ENCODE measurements around the gene UBXN11. TPM values are rescaled to one million over a fixed set of nuclear protein-coding genes. Genes with fewer than 3 reads are reported as not detected.

UBXN11 gene
- polyA plus RNA-seq, 1 of the 3 experiments (the other 2 are of a cell fraction): 30.6 TPM

DNA sequence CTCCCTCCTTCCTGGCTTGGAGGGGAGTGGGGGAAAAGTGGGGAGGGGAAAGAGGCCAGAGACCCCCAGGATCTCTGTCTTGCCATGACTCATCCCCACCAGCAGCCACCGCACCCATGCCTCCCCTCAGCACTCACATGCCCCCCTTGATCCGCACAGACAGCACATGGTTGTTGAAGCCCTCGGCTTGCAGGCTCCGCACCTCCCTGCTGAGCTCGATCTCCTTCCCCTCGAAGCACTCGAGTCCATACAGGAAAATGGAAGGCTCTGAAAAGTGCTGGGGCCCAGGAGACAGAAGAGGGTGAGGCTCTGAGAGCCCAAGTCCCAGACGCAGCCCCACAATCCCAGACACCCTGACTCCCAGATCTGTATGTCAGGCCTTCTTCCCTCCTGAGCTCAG lies 22.2 kb upstream of the UBXN11 start:
- Histone ChIP-seq H3K4me2 (no peak overlapping the region), H3K9me2 (no peaks in the 10 kb centered on the region), H3K27me3 (ENCODE audit: insufficient read depth) (no peaks in the 10 kb centered on the region), H4K20me1 (ENCODE audit: insufficient read depth) (no peaks in the 10 kb centered on the region), H3K36me3 (replicated peaks in 1 of 2; ENCODE audit: control insufficient read depth in 1 of 2, insufficient read depth in 2 of 2, low read length in 1 of 2) (no peaks in the 10 kb centered on the region), H3K79me2 (ENCODE audit: insufficient read depth) (no peaks in the 10 kb centered on the region), H3K9ac (no peak overlapping the region), H3K4me1 (ENCODE audit: control insufficient read depth in 1 of 2, insufficient read depth in 2 of 2, low read depth in 1 of 2, low read length in 1 of 2) (no peaks in the 10 kb centered on the region), H3K4me3 (ENCODE audit: low read depth in 2 of 2, low read length in 1 of 2) (no peak overlapping the region), H3K9me3 (no peaks in the 10 kb centered on the region), H3K27ac (ENCODE audit: low read depth in 2 of 2, low read length in 1 of 2) (no peak overlapping the region), H3F3A (replicated peaks; ENCODE audit: insufficient read depth) (no peaks in the 10 kb centered on the region), H2AFZ (ENCODE audit: low read depth) (no peak overlapping the region)
- 83% methylated on average over 8 of the region's 8 CpGs for whole genome bisulfite sequencing (ENCODE audit: low lambda C conversion rate)
- TF ChIP-seq SIN3A (IDR thresholded peaks at IDR 0.05; ENCODE audit: borderline replicate concordance, low read depth, low read length) (no peak), EZH2phosphoT487 (IDR thresholded peaks at IDR 0.05; ENCODE audit: borderline replicate concordance, low read depth) (no peak), ELF1 (IDR thresholded peaks at IDR 0.05) (no peak), MXI1 (IDR thresholded peaks at IDR 0.05; ENCODE audit: low read depth, low read length) (no peak), FOXJ3 (CRISPR knock-in tag; IDR thresholded peaks at IDR 0.05) (no peak)
- TF ChIP-seq, protein P1, sequence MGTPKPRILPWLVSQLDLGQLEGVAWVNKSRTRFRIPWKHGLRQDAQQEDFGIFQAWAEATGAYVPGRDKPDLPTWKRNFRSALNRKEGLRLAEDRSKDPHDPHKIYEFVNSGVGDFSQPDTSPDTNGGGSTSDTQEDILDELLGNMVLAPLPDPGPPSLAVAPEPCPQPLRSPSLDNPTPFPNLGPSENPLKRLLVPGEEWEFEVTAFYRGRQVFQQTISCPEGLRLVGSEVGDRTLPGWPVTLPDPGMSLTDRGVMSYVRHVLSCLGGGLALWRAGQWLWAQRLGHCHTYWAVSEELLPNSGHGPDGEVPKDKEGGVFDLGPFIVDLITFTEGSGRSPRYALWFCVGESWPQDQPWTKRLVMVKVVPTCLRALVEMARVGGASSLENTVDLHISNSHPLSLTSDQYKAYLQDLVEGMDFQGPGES (IDR thresholded peaks at IDR 0.05; ENCODE audit: low read depth, low read length): no peak
- ChIA-PET POLR2A (no interaction called here), CTCF (interaction anchor here (1.4 to 4.2 kb wide), 3 partner anchors 8 to 53 kb away, joined by 4 to 38 read pairs (median 22); no protein-coding TSS in a partner anchor)
- DNase-seq: no peak

GRCh38 chr1:26327956-26328362 lies 21.5 kb upstream of the UBXN11 start:
- POLR2A ChIA-PET: no interaction called here
- Histone ChIP-seq H3K79me2 (ENCODE audit: insufficient read depth) (no peaks in the 10 kb centered on the region), H3K4me2 (no peak overlapping the region), H3K36me3 (replicated peaks in 1 of 2; ENCODE audit: control insufficient read depth in 1 of 2, insufficient read depth in 2 of 2, low read length in 1 of 2) (no peaks in the 10 kb centered on the region), H3F3A (replicated peaks; ENCODE audit: insufficient read depth) (no peaks in the 10 kb centered on the region), H3K9me2 (no peaks in the 10 kb centered on the region), H3K4me1 (ENCODE audit: control insufficient read depth in 1 of 2, insufficient read depth in 2 of 2, low read depth in 1 of 2, low read length in 1 of 2) (no peaks in the 10 kb centered on the region), H3K27me3 (ENCODE audit: insufficient read depth) (no peaks in the 10 kb centered on the region), H2AFZ (ENCODE audit: low read depth) (no peak overlapping the region), H3K9me3 (no peaks in the 10 kb centered on the region), H4K20me1 (ENCODE audit: insufficient read depth) (no peaks in the 10 kb centered on the region), H3K9ac (no peak overlapping the region), H3K4me3 (ENCODE audit: low read depth in 2 of 2, low read length in 1 of 2) (no peak overlapping the region), H3K27ac (ENCODE audit: low read depth in 2 of 2, low read length in 1 of 2) (no peak overlapping the region)
- CTCF ChIA-PET: interaction anchor here (1.4 to 3.3 kb wide), 2 partner anchors 43 to 52 kb away, joined by 4 to 22 read pairs; no protein-coding TSS in a partner anchor
- no peak for DNase-seq
- TF ChIP-seq ELF1 (IDR thresholded peaks at IDR 0.05) (no peak), NRF1 (IDR thresholded peaks at IDR 0.05; ENCODE audit: low read depth, low read length) (no peak), CTCF (IDR thresholded peaks at IDR 0.05) (no peak), TAF1 (IDR thresholded peaks at IDR 0.05; ENCODE audit: borderline replicate concordance, low read depth, low read length) (no peak), NFIC (IDR thresholded peaks at IDR 0.05; ENCODE audit: borderline replicate concordance) (no peak), RCOR1 (IDR thresholded peaks at IDR 0.05; ENCODE audit: low read length) (no peak), TCF12 (IDR thresholded peaks at IDR 0.05) (no peak), FOXJ3 (CRISPR knock-in tag; IDR thresholded peaks at IDR 0.05) (no peak), REST (IDR thresholded peaks at IDR 0.05; ENCODE audit: low read depth, low read length) (no peak), TEAD4 (IDR thresholded peaks at IDR 0.05; ENCODE audit: borderline replicate concordance, insufficient read depth) (no peak), FOXM1 (IDR thresholded peaks at IDR 0.05; ENCODE audit: low read depth) (no peak), EZH2phosphoT487 (IDR thresholded peaks at IDR 0.05; ENCODE audit: borderline replicate concordance, low read depth) (no peak), MXI1 (IDR thresholded peaks at IDR 0.05; ENCODE audit: low read depth, low read length) (no peak)
- TF ChIP-seq, protein P1 (IDR thresholded peaks at IDR 0.05; ENCODE audit: low read depth, low read length): no peak
- TF ChIP-seq, protein P2, sequence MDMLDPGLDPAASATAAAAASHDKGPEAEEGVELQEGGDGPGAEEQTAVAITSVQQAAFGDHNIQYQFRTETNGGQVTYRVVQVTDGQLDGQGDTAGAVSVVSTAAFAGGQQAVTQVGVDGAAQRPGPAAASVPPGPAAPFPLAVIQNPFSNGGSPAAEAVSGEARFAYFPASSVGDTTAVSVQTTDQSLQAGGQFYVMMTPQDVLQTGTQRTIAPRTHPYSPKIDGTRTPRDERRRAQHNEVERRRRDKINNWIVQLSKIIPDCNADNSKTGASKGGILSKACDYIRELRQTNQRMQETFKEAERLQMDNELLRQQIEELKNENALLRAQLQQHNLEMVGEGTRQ (IDR thresholded peaks at IDR 0.05; ENCODE audit: borderline replicate concordance, low read depth, low read length): no peak
- WGBS (ENCODE audit: low lambda C conversion rate): 91% methylated on average over 4 of the region's 8 CpGs
